BJ (cell line): Measurements from ENCODE around the gene MTCH1. TPM values are rescaled to one million over a fixed set of nuclear protein-coding genes. Genes with fewer than 3 reads are reported as not detected.
"Not testable (repeated sequence)": the region's sequence is repeated elsewhere in the genome, so short reads cannot be mapped to it uniquely, and the experiment has no call there.

Source experiments
- CTCF ChIA-PET: fragments of 350-600 bp; formaldehyde crosslinking; extraction: SDS; loops from one replicate; lab custom pipeline; 2021; ENCODE audit warnings: antibody characterized with exemption, inconsistent platforms; lab: Yijun Ruan, JAX
- POLR2A ChIA-PET: fragments of 300-600 bp; sonication (Branson Sonifier 250); formaldehyde crosslinking; extraction: SDS; loops from one replicate; lab custom pipeline; 2021; ENCODE audit warnings: antibody characterized with exemption; lab: Charles Lee
- DNase-seq: peaks from one replicate; pipeline ENCODE4 v3.0.0-alpha.2; 2011; ENCODE audit warnings: low read depth
- H3K27me3 ChIP-seq: 2 replicates; pipeline ENCODE4 v1.6.0; 2011; ENCODE audit warnings: low read length; ENCODE audit not compliant: control insufficient read depth, insufficient read depth
- H3K36me3 ChIP-seq: 2 replicates; pipeline ENCODE4 v1.5.1; 2011; ENCODE audit warnings: low read length; ENCODE audit not compliant: control insufficient read depth, insufficient read depth
- H3K4me3 ChIP-seq: 2 replicates; pipeline ENCODE4 v1.5.1; 2011; ENCODE audit warnings: low read depth, mild to moderate bottlenecking, control low read depth, low read length
- polyA plus RNA-seq: library from polyadenylated mRNA; depleted of rRNA; stranded (reverse); fragments of >200 nt; gene quantifications from 2 replicates; pipeline ENCODE4 v1.2.3, GENCODE V29; 2011
- TF ChIP-seq, protein P1 (sequence below): IDR thresholded peaks from 2 replicates; pipeline ENCODE4 v1.5.1; 2011; ENCODE audit warnings: low read depth, mild to moderate bottlenecking, control low read depth, inconsistent platforms, low read length, moderate library complexity; ENCODE audit not compliant: insufficient read depth

Gene MTCH1
- polyA plus RNA-seq, 1 experiment = 207 TPM

DNA sequence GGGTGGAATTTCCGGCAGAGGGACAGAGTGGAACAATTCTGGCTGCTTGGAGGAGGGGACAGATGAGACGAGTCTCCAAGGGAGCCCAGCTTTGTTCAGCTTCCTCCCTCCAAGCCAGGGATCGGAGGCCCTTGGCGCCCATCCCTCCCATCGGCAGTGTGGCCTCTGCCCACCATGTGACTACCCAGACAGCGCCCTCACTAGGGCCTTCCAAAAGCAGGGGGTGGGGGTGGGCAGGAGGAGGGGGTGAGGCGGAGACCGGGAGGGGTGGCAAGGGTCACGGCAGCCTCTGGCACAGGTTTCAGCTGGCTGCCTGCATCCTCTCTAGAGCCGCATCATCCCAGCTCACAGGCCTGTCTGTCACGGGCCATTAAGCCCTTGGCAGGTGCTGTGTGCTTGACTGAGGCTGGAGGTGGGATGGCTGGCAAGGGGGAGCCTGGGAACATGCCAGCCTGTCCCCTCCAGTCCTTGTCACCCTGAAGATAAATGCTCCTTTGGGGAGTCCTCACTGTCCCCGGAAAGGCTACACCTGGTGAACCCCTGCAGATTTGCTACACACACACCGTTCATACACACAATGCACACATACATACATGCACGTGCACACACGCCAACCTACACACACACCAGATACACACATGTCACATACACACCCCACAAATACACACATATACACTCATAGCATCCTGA, 13.2 kb upstream of the MTCH1 start:
- Histone ChIP-seq H3K27me3 (peaks cover 10% of the 10 kb centered on the region), H3K4me3 (no peak overlapping the region), H3K36me3 (no peaks in the 10 kb centered on the region)
- no peak for DNase-seq
- TF ChIP-seq, protein P1, sequence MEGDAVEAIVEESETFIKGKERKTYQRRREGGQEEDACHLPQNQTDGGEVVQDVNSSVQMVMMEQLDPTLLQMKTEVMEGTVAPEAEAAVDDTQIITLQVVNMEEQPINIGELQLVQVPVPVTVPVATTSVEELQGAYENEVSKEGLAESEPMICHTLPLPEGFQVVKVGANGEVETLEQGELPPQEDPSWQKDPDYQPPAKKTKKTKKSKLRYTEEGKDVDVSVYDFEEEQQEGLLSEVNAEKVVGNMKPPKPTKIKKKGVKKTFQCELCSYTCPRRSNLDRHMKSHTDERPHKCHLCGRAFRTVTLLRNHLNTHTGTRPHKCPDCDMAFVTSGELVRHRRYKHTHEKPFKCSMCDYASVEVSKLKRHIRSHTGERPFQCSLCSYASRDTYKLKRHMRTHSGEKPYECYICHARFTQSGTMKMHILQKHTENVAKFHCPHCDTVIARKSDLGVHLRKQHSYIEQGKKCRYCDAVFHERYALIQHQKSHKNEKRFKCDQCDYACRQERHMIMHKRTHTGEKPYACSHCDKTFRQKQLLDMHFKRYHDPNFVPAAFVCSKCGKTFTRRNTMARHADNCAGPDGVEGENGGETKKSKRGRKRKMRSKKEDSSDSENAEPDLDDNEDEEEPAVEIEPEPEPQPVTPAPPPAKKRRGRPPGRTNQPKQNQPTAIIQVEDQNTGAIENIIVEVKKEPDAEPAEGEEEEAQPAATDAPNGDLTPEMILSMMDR = no peak
- ChIA-PET CTCF (no interaction called here), POLR2A (no interaction called here)

DNA sequence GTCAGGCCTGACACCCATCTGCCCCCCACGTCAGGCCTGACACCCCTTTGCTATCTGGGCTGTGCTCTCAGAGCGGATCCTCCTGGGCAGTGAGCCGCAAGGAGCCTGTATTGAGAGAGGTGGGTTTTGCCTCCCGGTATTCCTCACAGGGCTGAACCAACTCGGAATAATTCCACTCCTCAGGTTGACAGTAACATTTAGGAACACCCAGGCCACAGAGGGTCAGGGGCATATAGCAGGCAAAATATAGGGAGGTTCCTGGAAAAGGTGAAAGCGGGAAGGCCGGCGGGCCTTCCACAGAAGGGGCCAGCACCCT, 12.7 kb upstream of the MTCH1 start:
- DNase-seq = no peak
- H3K4me3 ChIP-seq = no peak overlapping the region
- no peaks in the 10 kb centered on the region for H3K36me3 ChIP-seq
- CTCF ChIA-PET = no interaction called here
- peaks cover 10% of the 10 kb centered on the region for H3K27me3 ChIP-seq
- TF ChIP-seq, protein P1 = no peak
- POLR2A ChIA-PET = no interaction called here

DNA sequence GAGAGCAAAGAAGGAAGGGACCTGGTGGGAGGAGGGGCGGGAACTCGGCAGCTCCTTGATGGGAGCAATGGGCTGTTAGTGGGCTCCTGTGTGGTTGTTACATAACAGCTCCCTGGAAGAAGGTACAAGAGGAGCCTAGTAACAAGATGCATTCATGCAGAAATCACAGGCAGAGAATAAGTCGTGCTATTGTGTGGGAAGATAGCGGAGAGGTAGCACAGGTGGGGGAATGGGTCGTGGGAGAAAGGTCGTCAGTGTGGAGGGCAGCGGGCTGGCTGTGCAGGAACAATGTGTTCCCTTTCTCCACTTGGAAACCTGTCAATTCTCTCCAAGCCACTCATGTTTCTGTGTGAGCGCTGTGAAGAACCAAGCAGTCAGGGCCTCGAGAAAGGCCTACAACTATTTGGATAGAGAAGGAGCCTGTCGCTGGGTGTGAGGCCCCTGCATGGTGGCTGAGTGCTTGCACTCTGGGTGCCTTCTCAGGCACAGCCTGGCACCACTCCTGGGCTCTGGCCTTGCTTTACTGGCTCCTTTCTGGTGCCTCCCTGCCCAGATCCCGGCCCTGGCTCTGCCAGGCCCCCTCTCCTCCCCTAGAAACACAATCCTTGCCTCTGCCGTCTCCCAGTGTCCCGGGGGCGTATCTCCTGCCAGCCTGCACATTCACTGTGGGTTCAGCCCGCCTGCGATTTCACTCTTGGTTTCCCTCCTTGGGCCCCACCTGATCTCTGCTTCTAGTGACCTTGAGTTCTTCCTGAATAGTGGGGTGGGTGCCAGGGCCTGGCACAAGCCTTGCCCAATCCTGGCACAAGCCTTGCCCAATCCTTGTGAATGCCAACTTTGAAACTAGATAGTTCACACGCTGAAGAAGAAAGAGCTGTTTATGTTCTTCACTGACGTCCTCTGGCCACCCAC, 12.1 kb upstream of the MTCH1 start:
- CTCF ChIA-PET = no interaction called here
- Histone ChIP-seq H3K4me3 (no peak overlapping the region), H3K36me3 (no peaks in the 10 kb centered on the region), H3K27me3 (peaks cover 10% of the 10 kb centered on the region)
- TF ChIP-seq, protein P1 = no peak
- DNase-seq = no peak
- POLR2A ChIA-PET = no interaction called here

DNA sequence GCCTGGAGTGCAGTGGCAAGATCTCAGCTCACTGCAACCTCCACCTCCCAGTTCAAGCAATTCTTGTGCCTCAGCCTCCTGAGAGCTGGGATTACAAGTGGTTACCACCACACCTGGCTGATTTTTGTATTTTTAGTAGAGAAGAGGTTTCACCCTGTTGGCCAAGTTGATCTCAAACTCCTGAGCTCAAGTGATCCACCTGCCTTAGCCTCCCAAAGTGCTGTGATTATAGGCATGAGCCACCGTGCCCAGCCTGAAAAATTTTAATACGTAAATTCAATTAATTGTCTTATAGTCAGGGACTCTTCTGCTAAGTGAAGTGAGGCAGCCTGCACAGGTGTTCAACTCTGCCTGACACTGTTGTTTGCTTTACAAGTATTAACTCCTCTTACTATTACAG, 4.4 kb upstream of the MTCH1 start:
- POLR2A ChIA-PET, H3K36me3 ChIP-seq, DNase-seq, H3K27me3 ChIP-seq, H3K4me3 ChIP-seq: not testable (repeated sequence)
- CTCF ChIA-PET = interaction anchor here (2.2 kb wide), 1 partner anchor 28 kb away, joined by 8 read pairs; no protein-coding TSS in a partner anchor

DNA sequence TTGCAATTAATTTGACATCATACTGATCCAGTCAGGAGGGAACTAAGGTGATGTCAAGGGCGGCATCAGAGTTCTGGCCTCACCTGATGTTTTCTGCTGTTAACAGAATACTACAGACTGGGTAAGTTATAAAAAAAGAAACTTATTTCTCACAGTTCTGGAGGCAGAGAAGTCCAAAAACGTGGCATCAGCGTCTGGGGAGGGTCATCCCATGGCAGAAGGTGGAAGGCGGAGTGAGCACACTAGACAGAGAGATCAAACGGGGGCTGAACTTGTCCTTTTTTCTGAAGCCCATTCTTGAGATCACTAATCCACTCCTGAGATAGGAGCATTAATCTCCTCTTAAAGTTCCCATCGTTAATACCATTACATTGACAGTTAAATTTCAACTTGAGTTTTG, 3.3 kb upstream of the MTCH1 start:
- TF ChIP-seq, protein P1 = no peak
- DNase-seq = no peak
- no peaks in the 10 kb centered on the region for H3K36me3 ChIP-seq
- no peak overlapping the region for H3K4me3 ChIP-seq
- POLR2A ChIA-PET = no interaction called here
- CTCF ChIA-PET = interaction anchor here (2.2 kb wide), 1 partner anchor 29 kb away, joined by 8 read pairs; no protein-coding TSS in a partner anchor
- H3K27me3 ChIP-seq = peaks cover 2% of the 10 kb centered on the region; the same call in 1 of the 2 replicates
